ENCODE data around the gene KCNN3.
"Not testable (repeated sequence)": the region's sequence is repeated elsewhere in the genome, so short reads cannot be mapped to it uniquely, and the experiment has no call there.

KCNN3 gene

GRCh38 chr1:154695985-154696384 is 174.1 kb downstream of the KCNN3 start:
- no peak for DNase-seq

GRCh38 chr1:154694995-154695394 is 175.1 kb downstream of the KCNN3 start:
- DNase-seq: no peak

DNA sequence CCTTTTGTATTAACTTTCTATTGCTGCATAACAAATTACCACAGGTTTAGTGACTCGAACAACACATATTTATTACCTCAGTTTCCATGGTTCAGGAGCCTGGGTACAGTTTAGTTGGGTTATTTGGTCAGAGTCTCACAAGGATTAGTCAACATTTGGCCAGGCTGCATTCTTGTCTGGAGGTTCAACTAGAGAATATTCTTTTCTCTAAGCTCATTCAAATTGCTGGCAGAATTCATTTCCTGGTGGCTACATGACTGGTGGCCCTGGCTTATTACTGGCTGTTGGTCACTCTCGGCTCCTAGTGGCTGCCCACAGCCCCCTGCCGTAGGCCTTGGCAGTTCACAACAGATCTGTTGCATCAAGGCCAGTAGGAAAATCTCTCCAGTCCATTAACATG is 181.0 kb downstream of the KCNN3 start:
- DNase-seq: no peak

DNA sequence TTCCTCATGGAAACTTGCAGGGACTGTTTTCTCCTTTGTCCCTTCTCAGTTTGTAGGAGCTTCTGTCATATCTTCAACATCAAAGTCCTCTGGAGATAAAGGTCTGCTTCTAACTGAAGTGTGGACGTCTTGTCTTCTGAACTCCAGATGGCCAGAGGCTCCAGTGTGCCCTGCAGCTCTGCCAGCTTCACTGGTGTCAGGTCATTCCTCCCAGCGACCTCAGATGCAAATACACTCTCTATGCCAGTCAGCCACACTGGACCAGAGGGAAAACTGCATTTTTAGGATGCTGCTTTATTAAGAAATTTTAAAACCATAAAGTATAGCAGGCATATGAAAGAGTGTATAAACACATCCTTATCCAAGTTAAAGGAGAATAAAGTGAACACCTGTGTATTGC is 183.6 kb downstream of the KCNN3 start:
- no peak for DNase-seq

GRCh38 chr1:154683820-154684219 is 186.3 kb downstream of the KCNN3 start:
- DNase-seq: no peak

GRCh38 chr1:154682254-154682653 is 187.8 kb downstream of the KCNN3 start:
- DNase-seq: no peak

- DNase-seq: not testable (repeated sequence)
These were observed 192.2 kb downstream of the KCNN3 start for GRCh38 chr1:154677844-154678243.

DNA sequence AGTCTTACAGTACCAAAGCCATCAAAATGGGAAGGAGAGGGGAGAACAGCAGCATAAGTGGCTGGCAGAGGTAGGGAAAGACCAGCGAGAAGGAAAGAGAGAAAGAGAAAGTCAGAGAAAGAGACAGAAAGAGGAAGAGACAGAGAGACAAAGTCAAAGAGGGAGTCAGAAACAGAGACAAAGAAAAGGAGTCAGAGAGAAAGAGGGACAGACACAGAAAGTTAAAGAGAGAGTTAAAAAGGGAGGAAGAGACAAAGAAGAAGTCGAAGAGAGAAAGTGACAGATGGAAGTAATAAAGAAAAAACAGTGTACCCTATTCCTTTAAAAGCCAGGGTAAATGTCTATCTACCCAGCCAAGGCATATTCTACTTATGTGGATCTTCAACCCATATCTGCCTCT is 193.2 kb downstream of the KCNN3 start:
- DNase-seq: not testable (repeated sequence)

DNA sequence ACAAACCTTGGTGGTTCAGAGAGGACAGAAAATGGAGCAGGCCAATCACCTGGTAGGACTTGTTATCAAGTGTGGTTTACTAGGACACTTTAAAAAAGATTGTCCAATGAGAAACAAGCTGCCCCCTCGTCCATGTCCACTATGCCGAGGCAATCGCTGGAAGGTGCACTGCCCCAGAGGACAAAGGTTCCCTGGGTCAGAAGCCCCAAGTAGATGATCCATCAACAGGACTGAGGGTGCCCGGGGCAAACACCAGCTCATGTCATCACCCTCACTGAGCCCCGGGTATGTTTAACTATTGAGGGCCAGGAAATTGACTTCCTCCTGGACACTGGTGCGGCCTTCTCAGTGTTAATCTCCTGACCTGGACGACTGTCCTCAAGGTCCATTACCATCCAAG is 195.6 kb downstream of the KCNN3 start:
- DNase-seq: not testable (repeated sequence)

GRCh38 chr1:154672245-154672644 is 197.8 kb downstream of the KCNN3 start:
- DNase-seq: not testable (repeated sequence)

DNA sequence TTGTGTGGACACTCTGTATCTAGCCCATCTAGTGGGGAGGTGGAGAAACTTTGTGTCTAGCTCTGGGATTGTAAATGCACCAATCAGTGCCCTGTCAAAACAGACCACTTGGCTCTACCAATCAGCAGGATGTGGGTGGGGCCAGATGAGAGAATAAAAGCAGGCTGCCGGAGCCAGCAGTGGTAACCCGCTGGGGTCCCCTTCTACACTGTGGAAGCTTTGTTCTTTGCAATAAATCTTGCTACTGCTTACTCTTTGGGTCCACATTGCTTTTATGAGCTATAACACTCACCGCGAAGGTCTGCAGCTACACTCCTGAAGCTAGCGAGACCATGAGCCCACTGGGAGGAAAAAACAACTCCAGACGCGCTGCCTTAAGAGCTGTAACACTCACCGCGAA is 198.7 kb downstream of the KCNN3 start:
- not testable (repeated sequence) for DNase-seq

DNA sequence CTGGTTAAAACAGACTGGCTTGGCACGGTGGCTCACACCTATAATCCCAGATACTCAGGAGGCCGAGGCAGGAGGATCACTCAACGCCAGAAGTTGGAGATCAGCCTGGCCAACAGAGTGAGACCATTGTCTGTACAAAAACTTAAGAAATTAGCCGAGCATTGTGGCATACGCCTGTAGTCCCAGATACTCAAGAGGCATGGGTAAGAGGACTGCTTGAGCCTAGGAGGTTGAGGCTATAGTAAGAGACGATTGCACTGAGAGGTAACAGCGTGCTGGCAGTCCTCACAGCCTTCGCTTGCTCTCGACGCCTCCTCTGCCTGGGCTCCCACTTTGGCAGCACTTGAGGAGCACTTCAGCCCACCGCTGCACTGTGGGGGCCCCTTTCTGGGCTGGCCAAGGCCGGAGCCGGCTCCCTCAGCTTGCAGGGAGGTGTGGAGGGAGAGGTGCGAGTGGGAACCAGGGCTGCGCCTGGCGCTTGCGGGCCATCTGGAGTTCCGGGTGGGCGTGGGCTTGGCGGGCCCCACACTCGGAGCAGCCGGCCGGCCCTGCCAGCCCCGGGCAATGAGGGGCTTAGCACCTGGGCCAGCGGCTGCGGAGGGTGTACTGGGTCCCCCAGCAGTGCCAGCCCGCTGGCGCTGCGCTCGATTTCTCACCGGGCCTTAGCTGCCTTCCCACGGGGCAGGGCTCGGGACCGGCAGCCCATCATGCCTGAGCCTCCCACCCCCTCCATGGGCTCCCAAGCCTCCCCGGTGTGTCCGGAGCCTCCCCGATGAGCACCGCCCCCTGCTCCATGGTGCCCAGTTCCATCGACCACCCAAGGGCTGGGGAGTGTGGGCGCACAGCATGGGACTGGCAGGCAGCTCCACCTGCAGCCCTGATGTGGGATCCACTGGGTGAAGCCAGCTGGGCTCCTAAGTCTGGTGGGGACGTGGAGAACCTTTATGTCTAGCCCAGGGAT is 199.5 kb downstream of the KCNN3 start:
- not testable (repeated sequence) for DNase-seq

DNA sequence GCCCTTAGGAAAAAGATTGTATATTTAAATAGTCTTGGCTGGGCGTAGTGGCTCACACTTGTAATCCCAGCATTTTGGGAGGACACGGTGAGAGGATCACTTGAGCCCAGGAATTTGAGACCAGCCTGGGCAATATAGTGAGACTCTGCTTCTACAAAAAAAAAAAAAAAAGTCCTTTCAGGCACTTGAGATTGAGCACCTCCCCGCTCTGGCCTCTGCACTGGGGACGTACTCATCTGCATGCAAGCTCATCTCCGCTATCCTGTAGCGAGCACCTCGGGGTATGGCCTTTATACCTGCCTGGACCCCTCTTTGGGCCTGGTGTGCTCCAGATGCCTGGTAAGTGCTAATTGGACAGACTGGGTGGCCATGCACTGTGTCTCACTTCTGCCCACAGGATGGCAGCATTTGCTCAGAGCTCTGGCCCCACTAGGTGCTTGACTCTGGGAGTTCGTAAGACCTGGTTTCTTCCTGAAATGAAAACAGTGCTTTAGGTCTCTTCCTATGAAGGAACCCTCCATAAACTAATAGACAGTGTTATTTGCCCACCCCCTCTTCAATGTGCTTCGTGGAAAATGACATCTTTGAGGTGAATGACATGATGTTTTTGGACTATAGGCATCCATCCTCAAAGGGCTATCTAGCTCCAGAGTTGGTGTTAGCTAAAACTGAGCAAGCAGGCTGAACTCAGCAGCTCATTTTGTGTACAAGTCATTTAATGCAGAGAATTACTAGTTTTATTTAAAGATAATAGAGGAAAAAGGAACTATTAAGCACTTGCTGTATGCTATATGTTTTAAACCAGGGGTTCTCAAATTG is 200.4 kb downstream of the KCNN3 start:
- DNase-seq: peak; percentile 55

GRCh38 chr1:154666051-154666790 is 203.9 kb downstream of the KCNN3 start:
- DNase-seq: no peak

DNA sequence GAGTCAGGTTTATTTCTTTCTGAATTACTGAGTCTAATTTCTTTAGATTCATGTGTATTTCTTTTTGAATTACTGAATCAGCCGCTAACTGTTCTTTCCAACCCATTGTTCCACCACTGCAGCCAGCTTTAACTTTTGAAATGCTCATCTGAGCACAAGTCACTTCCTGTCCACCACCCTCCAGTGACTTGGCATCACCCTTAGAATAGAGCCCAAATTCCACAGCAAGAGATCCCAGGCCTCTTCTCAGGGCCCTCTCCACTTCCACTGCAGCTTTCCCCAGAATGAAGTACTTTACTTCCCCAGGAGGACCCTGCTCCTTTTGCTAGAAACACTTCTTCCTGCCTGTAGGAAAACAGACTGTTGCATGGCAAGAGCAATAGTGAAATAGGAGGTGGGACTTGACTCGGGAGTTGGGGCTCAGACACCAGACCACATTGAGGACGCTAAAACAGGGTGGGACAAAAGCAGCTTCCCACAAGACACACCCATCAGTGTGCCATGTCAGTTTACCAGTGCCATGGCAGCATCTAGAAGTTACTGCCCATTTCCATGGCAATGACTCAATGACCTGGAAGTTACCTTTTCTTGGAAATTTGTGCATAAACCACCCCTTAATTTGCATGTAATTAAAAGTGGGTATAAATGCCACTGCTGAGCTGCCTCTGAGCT is 205.6 kb downstream of the KCNN3 start:
- DNase-seq: no peak

- DNase-seq: no peak
These were observed 206.5 kb downstream of the KCNN3 start for GRCh38 chr1:154663471-154664060.

GRCh38 chr1:154661110-154661509 is 209.0 kb downstream of the KCNN3 start:
- DNase-seq: no peak

DNA sequence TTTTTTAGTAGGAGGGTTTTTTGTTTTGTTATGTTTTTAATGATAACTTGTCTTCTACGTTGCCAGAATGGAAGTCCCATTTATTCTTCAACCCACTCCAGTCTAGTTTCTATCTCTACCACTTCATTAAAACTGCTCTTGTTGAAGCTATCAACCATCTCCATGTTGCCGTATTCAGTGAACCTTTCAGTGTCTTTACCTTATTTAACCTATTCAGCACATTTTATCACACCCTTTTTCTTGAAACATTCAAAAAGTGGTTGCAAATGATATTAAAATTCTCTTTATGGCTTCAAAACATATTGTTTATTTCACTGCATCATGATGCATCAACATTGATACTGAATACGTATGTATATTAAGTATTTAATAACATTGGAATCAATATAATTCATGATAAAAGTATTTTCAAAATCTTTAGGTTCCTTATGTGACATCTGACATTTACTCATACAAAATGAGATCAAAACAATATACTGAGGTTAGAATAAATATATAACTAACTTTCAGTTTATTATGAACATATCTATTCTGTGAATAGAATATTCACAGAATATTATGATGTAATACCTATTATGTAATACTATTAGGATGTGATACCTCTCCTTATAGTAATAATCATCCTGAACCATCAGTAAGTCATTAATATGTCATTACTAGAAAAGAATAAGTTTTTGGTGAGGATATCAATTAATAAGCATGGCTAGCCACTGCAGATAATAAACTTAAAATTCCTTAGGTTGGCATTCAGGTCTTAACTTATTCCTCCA is 210.1 kb downstream of the KCNN3 start:
- DNase-seq: no peak

DNA sequence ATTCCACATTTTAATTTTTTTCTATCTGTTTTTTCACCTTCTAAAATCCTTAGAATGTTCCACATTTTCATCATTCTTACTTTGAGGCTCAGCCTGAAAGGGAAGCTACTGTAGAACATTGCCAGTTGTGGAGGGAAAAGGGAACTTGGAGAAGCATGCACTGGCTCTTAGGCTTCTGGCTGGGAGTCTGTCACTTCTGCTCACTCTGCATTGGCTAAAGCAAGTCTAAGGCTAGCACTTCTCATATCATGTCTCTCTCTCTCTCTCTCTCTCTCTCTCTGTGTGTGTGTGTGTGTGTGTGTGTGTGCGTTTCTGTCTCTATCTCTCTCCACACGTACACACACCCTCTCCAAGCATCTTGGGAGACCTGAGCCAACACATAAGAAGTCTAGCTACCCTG is 212.5 kb downstream of the KCNN3 start:
- DNase-seq: no peak

DNA sequence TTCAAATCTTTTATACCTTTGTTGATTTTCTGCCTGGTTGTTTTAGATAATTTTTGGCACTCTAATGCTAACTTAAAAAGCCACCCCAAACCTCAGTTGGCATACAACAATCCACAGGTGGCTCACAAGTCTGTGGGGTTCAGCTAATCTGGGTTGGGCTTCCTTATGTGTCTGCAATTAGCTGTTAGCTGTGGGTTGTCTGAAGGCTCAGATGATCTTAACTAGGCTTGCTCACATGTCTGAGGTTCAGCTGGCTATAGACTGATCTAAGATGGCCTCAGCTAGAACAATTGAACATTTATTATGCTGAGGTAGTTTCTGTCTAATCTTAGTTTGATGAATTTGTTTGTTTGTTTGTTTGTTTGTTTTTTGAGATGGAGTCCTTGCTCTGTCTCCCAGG is 217.2 kb downstream of the KCNN3 start:
- no peak for DNase-seq
